GM12892 (cell line): ENCODE data around the gene BST1.
A peak's percentile ranks its signal among the peaks of the same experiment; 100 is the strongest.

Experiments
- DNase-seq: peaks from one replicate; pipeline ENCODE4 v3.0.0; 2011; ENCODE audit not compliant: insufficient read length
- FAIRE-seq: peaks from 2 replicates; lab custom pipeline; 2011; peaks lifted over from hg19 to GRCh38; lab: Jason Lieb, UNC
- POLR2A ChIP-seq: IDR thresholded peaks from 2 replicates; pipeline ENCODE4 v1.6.1; 2011; ENCODE audit warnings: low read depth, low read length, control low read depth
- POLR2AphosphoS5 ChIP-seq: IDR thresholded peaks from 2 replicates; pipeline ENCODE4 v1.6.1; 2011; ENCODE audit warnings: low read depth, low read length, control low read depth
- TAF1 ChIP-seq: IDR thresholded peaks from 2 replicates; pipeline ENCODE4 v1.6.1; 2011; ENCODE audit warnings: low read depth, mild to moderate bottlenecking, control low read depth, low read length, borderline replicate concordance

The BST1 gene

DNA sequence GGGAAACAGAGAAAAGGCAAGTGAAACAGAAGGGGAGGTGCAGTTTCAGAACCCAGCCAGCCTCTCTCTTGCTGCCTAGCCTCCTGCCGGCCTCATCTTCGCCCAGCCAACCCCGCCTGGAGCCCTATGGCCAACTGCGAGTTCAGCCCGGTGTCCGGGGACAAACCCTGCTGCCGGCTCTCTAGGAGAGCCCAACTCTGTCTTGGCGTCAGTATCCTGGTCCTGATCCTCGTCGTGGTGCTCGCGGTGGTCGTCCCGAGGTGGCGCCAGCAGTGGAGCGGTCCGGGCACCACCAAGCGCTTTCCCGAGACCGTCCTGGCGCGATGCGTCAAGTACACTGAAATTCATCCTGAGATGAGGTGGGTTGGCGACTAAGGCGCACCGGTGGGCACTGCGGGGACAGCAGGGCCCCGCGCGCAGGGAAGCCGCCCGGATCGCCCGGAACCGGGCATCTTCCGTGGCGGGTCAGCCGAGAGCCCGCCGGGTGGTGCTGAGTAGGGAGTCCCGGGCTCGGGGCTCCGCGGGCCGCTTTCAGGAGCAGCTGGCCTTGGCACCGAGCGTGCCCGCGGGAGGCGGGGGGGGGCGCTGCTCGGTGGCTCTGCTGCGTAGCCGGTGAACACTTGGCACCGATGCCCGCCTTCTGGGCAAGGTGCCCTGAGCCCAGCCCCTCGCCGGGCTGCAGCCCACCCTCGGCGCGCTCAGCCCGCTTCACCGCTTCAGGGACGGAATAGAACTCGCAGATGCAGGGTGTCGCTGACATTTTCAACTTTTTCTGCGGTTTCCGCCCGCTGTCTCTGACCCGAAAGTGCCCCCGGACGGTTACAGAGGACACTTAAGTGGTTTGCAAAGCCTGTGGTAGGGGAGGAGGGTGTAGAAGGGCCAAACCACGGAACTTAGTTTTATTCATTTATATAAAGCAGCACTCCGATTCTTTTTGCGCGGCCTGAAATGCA lies 75.7 kb downstream of the BST1 start, which contains the start of gene CD38:
CD38 (plus strand) TSS at position 40 of the 953 bp plus-strand sequence; CDS start at position 127, 87 bp downstream.
- FAIRE-seq (peak; percentile 95), DNase-seq (peak; percentile 51)
- TF ChIP-seq TAF1 (0 out of 2 replicates have a peak, but pooled peaks have one; percentile 17), POLR2AphosphoS5 (no peak)

DNA sequence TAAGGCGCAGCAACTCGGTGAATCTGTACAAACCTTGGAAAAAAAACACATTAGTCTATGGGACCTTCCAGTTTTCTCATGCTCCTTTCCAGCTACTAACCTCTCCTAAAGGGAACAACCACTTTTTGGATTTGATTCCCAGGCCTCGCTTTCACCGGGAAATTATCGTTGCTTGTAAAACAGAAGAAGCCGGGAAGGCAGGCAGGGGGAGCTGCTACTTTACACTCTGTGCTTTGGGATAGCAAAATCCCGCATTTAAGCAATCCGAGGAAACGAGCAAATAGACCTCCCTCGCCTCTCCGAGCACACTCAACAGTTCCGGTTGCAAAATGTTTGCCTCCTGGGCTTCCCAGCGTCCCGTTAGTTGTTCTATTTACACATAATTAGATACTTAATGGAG lies 76.4 kb downstream of the BST1 start:
- TF ChIP-seq POLR2A (no peak), POLR2AphosphoS5 (no peak), TAF1 (no peak)
- DNase-seq (no peak), FAIRE-seq (peak; percentile 21)

DNA sequence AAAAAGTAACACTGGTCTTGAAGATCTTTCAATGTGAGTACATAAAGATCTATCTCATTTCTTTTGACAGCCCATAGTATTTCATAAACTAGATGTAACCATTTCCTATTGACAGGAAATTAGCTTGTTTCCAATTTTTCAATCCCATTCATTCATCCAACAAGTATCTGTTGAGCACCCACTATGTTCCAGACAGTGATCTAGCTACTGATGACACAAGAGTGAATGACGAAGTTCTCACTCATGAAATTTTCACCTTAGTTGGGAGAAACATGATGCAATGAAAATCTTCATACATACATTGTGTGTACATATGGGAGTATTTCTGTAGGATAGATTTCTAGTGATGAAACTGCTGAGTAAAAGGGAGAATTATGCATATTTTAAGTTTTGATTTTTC lies 76.9 kb downstream of the BST1 start:
- no peak for DNase-seq
- TF ChIP-seq POLR2AphosphoS5 (no peak), TAF1 (no peak), POLR2A (no peak)
- FAIRE-seq = peak; percentile 21

DNA sequence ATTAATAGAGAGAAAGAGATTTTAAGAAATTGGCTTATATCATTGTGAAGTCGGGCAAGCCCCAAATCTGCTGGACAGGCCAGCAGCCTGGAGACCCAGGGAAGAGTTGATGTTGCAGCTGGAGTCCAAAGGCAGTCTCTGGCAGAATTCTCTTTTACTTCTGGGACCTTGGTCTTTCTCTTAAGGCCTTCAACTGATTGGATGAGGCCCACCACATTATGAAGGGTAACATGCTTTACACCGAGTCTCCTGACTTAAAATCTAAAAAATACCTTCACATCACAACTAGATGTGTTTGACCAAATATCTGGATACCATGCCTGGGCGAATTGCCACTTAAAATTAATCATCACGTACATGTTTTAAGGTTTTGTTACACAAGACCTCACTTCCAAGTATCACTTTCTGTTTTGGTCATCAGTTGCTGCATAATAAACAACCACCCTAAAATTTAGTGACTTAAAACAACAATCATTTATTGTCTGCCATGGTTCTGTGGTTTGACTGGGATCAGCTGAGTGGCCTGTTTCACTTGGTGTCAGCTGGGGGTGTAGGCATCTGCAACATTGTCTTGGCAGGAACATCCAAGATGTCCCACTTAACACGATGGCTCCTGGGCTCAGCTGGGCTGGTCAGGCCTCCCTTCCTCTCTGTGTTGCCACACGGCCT lies 78.7 kb downstream of the BST1 start:
- DNase-seq (no peak), FAIRE-seq (peak; percentile 81)
- TF ChIP-seq POLR2AphosphoS5 = no peak
- TF ChIP-seq TAF1 = no peak
- no peak for TF ChIP-seq POLR2A
